HCT116 (cell line): ENCODE results near the gene PDE10A. TPM values are rescaled to one million over a fixed set of nuclear protein-coding genes. Genes with fewer than 3 reads are reported as not detected.

Experiments
- ATAC-seq: fragments of 200-7000 bp; cut with Tn5 transposase; 2 replicates; pipeline ENCODE4 v1.9.1; 2020; ENCODE audit warnings: mild to moderate bottlenecking, moderate library complexity
- BruUV-seq: library from RNA; stranded (reverse); fragments of 400-500 nt; replicated peaks from 2 replicates; lab custom pipeline; 2021; lab: Mats Ljungman, UMichigan
- CTCF ChIA-PET: fragments of 300-600 bp; sonication (Branson Sonifier 250); formaldehyde crosslinking; loops from one replicate; lab custom pipeline; 2021; ENCODE audit warnings: antibody characterized with exemption; lab: Charles Lee
- POLR2A ChIA-PET: fragments of 300-600, 350-600 bp; sonication (Branson Sonifier 250); formaldehyde crosslinking; loops from one replicate; lab custom pipeline; 2021; ENCODE audit warnings: antibody characterized with exemption; lab: Charles Lee
- RAD21 ChIA-PET, 2 experiments: fragments of 300-600 bp; sonication (Branson Sonifier 250); formaldehyde crosslinking; loops; one replicate each; lab custom pipeline; 2023; ENCODE audit warnings: low total read pairs in 2 of 2; ENCODE audit not compliant: uncharacterized antibody in 2 of 2, unreplicated experiment in 2 of 2, low non-redundant PET in 1 of 2; lab: Charles Lee
- DNase-seq: peaks from one replicate; pipeline ENCODE4 v3.0.0-alpha.2; 2010; ENCODE audit warnings: low read depth, low spot score
- H2AFZ ChIP-seq: fragments of 200-600 bp; shearing (Covaris generic), sonication (generic); 2 replicates; pipeline ENCODE4 v1.6.1; 2017; ENCODE audit warnings: low read depth, mixed run types, mixed read lengths, antibody characterized with exemption, low read length; ENCODE audit not compliant: poor library complexity, severe bottlenecking
- H3K27ac ChIP-seq: 2 replicates; pipeline ENCODE4 v1.5.1; 2012; ENCODE audit warnings: low read depth, low read length
- H3K27me3 ChIP-seq: fragments of 200-600 bp; sonication (generic); 2 replicates; pipeline ENCODE4 v1.6.1; 2016; ENCODE audit warnings: mixed run types, low read length, mixed read lengths; ENCODE audit not compliant: insufficient read depth
- H3K36me3 ChIP-seq, 2 experiments: fragments of 200-500 bp in 1 of 2; fragments of 200-600 bp in 1 of 2; sonication (Bioruptor generic) in 1 of 2; sonication (generic) in 1 of 2; 2 replicates each; pipeline versions ENCODE4 v1.5.1 to v1.6.1; 2014 to 2016; ENCODE audit warnings: low read length in 2 of 2, inconsistent platforms in 1 of 2, mixed read lengths in 1 of 2, mixed run types in 1 of 2; ENCODE audit not compliant: insufficient read depth in 2 of 2, control insufficient read depth in 1 of 2
- H3K4me1 ChIP-seq, 2 experiments: fragments of 200-600 bp in 1 of 2; sonication (generic) in 1 of 2; 2 replicates each; pipeline versions ENCODE4 v1.5.1 to v1.6.1; 2012 to 2017; ENCODE audit warnings: low read length in 2 of 2, inconsistent platforms in 1 of 2, mild to moderate bottlenecking in 1 of 2, mixed read lengths in 1 of 2, mixed run types in 1 of 2, moderate library complexity in 1 of 2; ENCODE audit not compliant: insufficient read depth in 2 of 2, control insufficient read depth in 1 of 2
- H3K4me2 ChIP-seq: fragments of 200-600 bp; sonication (generic); 2 replicates; pipeline ENCODE4 v1.6.1; 2017; ENCODE audit warnings: mixed run types, low read length, mixed read lengths
- H3K4me3 ChIP-seq, 2 experiments: fragments of 200-600 bp in 1 of 2; sonication (generic) in 1 of 2; replicated peaks in 1 of 2; 2 replicates each; pipeline ENCODE4 v1.5.1; 2011 to 2016; ENCODE audit warnings: low read length in 2 of 2, control low read depth in 1 of 2, low read depth in 1 of 2, mild to moderate bottlenecking in 1 of 2, mixed read lengths in 1 of 2, mixed run types in 1 of 2
- H3K79me2 ChIP-seq: fragments of 200-600 bp; sonication (generic); 2 replicates; pipeline ENCODE4 v1.6.1; 2017; ENCODE audit warnings: mild to moderate bottlenecking, mixed run types, low read length, moderate library complexity, mixed read lengths; ENCODE audit not compliant: insufficient read depth
- H3K9ac ChIP-seq: fragments of 200-600 bp; sonication (generic); 2 replicates; pipeline ENCODE4 v1.6.1; 2016; ENCODE audit warnings: low read length, mixed read lengths
- H3K9me2 ChIP-seq: fragments of 200-600 bp; sonication (generic), shearing (Covaris generic); 2 replicates; pipeline ENCODE4 v1.6.1; 2017; ENCODE audit warnings: mixed run types, mild to moderate bottlenecking, moderate library complexity; ENCODE audit not compliant: insufficient read depth
- H3K9me3 ChIP-seq, 2 experiments: fragments of 200-500 bp in 1 of 2; fragments of 200-600 bp in 1 of 2; sonication (Bioruptor generic) in 1 of 2; sonication (generic) in 1 of 2; 2 replicates each; pipeline ENCODE4 v1.6.1; 2014 to 2017; ENCODE audit warnings: low read length in 2 of 2, mixed read lengths in 2 of 2, inconsistent platforms in 1 of 2, low read depth in 1 of 2, mild to moderate bottlenecking in 1 of 2, mixed run types in 1 of 2, moderate library complexity in 1 of 2; ENCODE audit not compliant: control insufficient read depth in 1 of 2, insufficient read depth in 1 of 2
- H4K20me1 ChIP-seq: fragments of 200-600 bp; sonication (generic), shearing (Covaris generic); 2 replicates; pipeline ENCODE4 v1.6.1; 2017; ENCODE audit warnings: mixed run types, mild to moderate bottlenecking, moderate library complexity; ENCODE audit not compliant: insufficient read depth
- ATF3 ChIP-seq: IDR thresholded peaks from 2 replicates; pipeline ENCODE4 v1.6.1; 2012
- CBX3 ChIP-seq: IDR thresholded peaks from 2 replicates; pipeline ENCODE4 v1.6.1; 2012; ENCODE audit warnings: low read depth
- CEBPB ChIP-seq: IDR thresholded peaks from 2 replicates; pipeline ENCODE4 v1.6.1; 2012; ENCODE audit warnings: low read depth
- EGR1 ChIP-seq: IDR thresholded peaks from 2 replicates; pipeline ENCODE4 v1.6.1; 2012; ENCODE audit warnings: low read depth
- ELF1 ChIP-seq: IDR thresholded peaks from 2 replicates; pipeline ENCODE4 v1.6.1; 2012; ENCODE audit warnings: low read depth, borderline replicate concordance
- EZH2 ChIP-seq: fragments of 200-600 bp; sonication (generic); IDR thresholded peaks from 2 replicates; pipeline ENCODE4 v1.6.1; 2017; ENCODE audit warnings: antibody characterized with exemption, mixed run types
- EZH2phosphoT487 ChIP-seq: fragments of 200-600 bp; IDR thresholded peaks from 2 replicates; pipeline ENCODE4 v1.6.1; 2018; ENCODE audit warnings: antibody characterized with exemption, borderline replicate concordance
- FOSL1 ChIP-seq: IDR thresholded peaks from 2 replicates; pipeline ENCODE4 v1.6.1; 2012; ENCODE audit warnings: low read depth
- MAX ChIP-seq: IDR thresholded peaks from 2 replicates; pipeline ENCODE4 v1.6.1; 2012
- POLR2A ChIP-seq: IDR thresholded peaks from 2 replicates; pipeline ENCODE4 v1.7.0; 2011; ENCODE audit warnings: borderline replicate concordance; ENCODE audit not compliant: insufficient read depth, insufficient read length; ENCODE audit errors: extremely low read depth
- POLR2AphosphoS5 ChIP-seq: IDR thresholded peaks from 2 replicates; pipeline ENCODE4 v1.6.1; 2011; ENCODE audit warnings: mild to moderate bottlenecking, low read depth, low read length, moderate library complexity
- RAD21 ChIP-seq: IDR thresholded peaks from 2 replicates; pipeline ENCODE4 v1.6.1; 2012; ENCODE audit warnings: low read depth, mild to moderate bottlenecking
- REST ChIP-seq: IDR thresholded peaks from 2 replicates; pipeline ENCODE4 v1.6.1; 2012; ENCODE audit warnings: low read depth
- SIN3A ChIP-seq: IDR thresholded peaks from 2 replicates; pipeline ENCODE4 v1.6.1; 2012; ENCODE audit warnings: low read depth
- SRF ChIP-seq: IDR thresholded peaks from 2 replicates; pipeline ENCODE4 v1.6.1; 2012; ENCODE audit warnings: low read depth
- TCF7L2 ChIP-seq: IDR thresholded peaks from 2 replicates; pipeline ENCODE4 v1.7.0; 2011; ENCODE audit warnings: borderline replicate concordance, inconsistent platforms; ENCODE audit not compliant: insufficient read depth, insufficient read length; ENCODE audit errors: extremely low read depth
- YY1 ChIP-seq: IDR thresholded peaks from 2 replicates; pipeline ENCODE4 v1.6.1; 2011; ENCODE audit warnings: low read length, low read depth, moderate library complexity, mild to moderate bottlenecking; ENCODE audit not compliant: insufficient replicate concordance; ENCODE audit errors: extremely low read depth
- ZFX ChIP-seq: fragments of 450-650 bp; IDR thresholded peaks from 2 replicates; pipeline ENCODE4 v1.6.1; 2017
- ZNF274 ChIP-seq: fragments of 200-500 bp; sonication (Bioruptor generic); IDR thresholded peaks from 2 replicates; pipeline ENCODE4 v1.6.1; 2014; ENCODE audit warnings: mild to moderate bottlenecking, low read depth, low read length, inconsistent platforms
- intact Hi-C: fragments of 100-400 bp; cut with micrococcal nuclease; formaldehyde crosslinking; loops from 2 replicates; pipeline ENCODE4 v1.10.0; 2022
- total RNA-seq: library from RNA; stranded (reverse); gene quantifications from one replicate; pipeline ENCODE4 v1.2.1, GENCODE V29; 2021; ENCODE audit not compliant: unreplicated experiment

Gene PDE10A
- total RNA-seq, 1 experiment from 2014 or later = 0.37 TPM

- DNase-seq = no peak
- no peak for ATAC-seq
- Histone ChIP-seq H3K4me3 (no peak overlapping the region), H3K4me2 (no peak overlapping the region), H3K4me1 (no peaks in the 10 kb centered on the region), H3K27ac (no peak overlapping the region)
- intact Hi-C loops = no loop called here
- no TSS peak for BruUV-seq
- TF ChIP-seq ELF1 (no peak), EZH2phosphoT487 (no peak), YY1 (no peak), POLR2A (no peak), SRF (no peak), FOSL1 (no peak), RAD21 (no peak), ATF3 (no peak), CBX3 (no peak), TCF7L2 (no peak), SIN3A (no peak), POLR2AphosphoS5 (no peak), CEBPB (no peak), REST (no peak), ZFX (no peak), EGR1 (no peak), MAX (no peak), ZNF274 (no peak), EZH2 (no peak)
- TF ChIP-seq, all 23 proteins: peak for 0
- Histone ChIP-seq H3K9me2 (no peaks in the 10 kb centered on the region), H3K9ac (no peak overlapping the region), H3K9me3 (no peaks in the 10 kb centered on the region), H3K79me2 (no peaks in the 10 kb centered on the region), H4K20me1 (no peaks in the 10 kb centered on the region), H3K27me3 (no peaks in the 10 kb centered on the region), H3K36me3 (no peaks in the 10 kb centered on the region), H2AFZ (no peak overlapping the region)
- ChIA-PET RAD21 (no interaction called here), POLR2A (no interaction called here), CTCF (no interaction called here)
These were observed 15.4 kb upstream of the PDE10A start for GRCh38 chr6:165678429-165678828.
